ENCODE results near the gene SKIC3. TPM values are rescaled to one million over a fixed set of nuclear protein-coding genes. Genes with fewer than 3 reads are reported as not detected.

The SKIC3 gene
- polyA plus RNA-seq, 1 experiment, result 31.6 TPM

DNA sequence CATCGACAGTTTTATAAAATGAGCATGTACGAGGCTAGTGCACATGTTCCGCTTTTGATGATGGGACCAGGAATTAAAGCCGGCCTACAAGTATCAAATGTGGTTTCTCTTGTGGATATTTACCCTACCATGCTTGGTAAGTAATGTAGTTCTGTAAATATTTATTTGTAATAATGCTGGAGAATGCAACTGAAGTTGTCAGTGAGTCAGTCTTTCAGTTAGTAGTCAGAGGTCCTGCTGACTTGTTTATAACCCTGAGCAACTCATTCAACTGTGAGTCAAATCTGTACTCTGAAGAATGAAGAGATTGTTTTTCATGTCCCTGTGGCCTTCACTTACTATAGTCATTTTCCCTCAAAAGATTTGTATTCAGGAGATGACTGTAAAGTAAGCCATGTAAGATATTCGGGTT, 36.7 kb upstream of the SKIC3 start:
- TF ChIP-seq, protein P1, sequence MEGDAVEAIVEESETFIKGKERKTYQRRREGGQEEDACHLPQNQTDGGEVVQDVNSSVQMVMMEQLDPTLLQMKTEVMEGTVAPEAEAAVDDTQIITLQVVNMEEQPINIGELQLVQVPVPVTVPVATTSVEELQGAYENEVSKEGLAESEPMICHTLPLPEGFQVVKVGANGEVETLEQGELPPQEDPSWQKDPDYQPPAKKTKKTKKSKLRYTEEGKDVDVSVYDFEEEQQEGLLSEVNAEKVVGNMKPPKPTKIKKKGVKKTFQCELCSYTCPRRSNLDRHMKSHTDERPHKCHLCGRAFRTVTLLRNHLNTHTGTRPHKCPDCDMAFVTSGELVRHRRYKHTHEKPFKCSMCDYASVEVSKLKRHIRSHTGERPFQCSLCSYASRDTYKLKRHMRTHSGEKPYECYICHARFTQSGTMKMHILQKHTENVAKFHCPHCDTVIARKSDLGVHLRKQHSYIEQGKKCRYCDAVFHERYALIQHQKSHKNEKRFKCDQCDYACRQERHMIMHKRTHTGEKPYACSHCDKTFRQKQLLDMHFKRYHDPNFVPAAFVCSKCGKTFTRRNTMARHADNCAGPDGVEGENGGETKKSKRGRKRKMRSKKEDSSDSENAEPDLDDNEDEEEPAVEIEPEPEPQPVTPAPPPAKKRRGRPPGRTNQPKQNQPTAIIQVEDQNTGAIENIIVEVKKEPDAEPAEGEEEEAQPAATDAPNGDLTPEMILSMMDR (IDR thresholded peaks at IDR 0.05; ENCODE audit: insufficient read depth, low read depth, low read length), result no peak
- no peak overlapping the region for H3K4me3 ChIP-seq (ENCODE audit: low read depth, low read length)
- ChIA-PET POLR2A (no interaction called here), CTCF (no interaction called here)
- peak; percentile 43 for DNase-seq (ENCODE audit: low read depth)
- no peaks in the 10 kb centered on the region for H3K27me3 ChIP-seq (ENCODE audit: control insufficient read depth, insufficient read depth, low read length)
- H3K36me3 ChIP-seq (ENCODE audit: control insufficient read depth, insufficient read depth, low read length), result no peaks in the 10 kb centered on the region

DNA sequence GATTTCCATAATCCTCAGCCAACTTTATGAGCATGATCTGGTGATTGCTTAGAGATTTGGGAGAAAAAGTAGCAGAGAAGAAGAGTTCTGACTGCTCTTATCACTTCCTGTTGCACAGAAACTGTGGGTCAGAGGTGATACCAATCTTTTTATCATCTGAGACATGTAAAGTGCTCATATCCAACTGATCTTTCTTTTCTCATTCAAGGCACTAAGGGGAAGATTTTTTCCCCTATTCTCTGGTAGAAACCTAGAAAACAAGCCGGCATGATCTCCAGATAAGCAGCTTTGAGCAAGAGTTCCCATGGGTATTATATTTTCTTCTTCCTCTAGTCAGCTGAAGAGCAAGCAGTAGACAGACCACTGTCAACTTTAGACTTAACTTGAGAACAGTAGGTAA, 36.1 kb upstream of the SKIC3 start:
- DNase-seq (ENCODE audit: low read depth), result no peak
- ChIA-PET CTCF (no interaction called here), POLR2A (no interaction called here)
- Histone ChIP-seq H3K4me3 (ENCODE audit: low read depth, low read length) (no peak overlapping the region), H3K36me3 (ENCODE audit: control insufficient read depth, insufficient read depth, low read length) (no peaks in the 10 kb centered on the region), H3K27me3 (ENCODE audit: control insufficient read depth, insufficient read depth, low read length) (no peaks in the 10 kb centered on the region)
- TF ChIP-seq, protein P1 (IDR thresholded peaks at IDR 0.05; ENCODE audit: insufficient read depth, low read depth, low read length), result no peak

DNA sequence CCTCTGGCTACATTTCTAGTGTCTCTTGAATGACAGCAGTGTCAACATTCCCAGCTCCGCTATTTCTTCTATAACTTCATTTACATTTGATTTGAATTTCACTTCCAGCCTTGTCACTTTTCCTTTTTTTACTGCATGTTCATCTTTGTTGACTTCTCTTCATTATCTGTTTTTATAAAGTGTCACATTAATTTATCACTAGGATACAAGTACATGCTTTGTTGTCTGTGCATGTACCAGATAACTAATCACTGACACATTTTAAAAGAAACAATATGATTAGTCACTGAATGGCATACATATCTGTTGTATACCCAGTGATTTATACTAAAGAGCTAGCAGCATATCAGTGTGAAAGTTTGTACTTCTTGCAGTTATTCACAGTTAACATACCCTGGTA, 29.2 kb upstream of the SKIC3 start:
- TF ChIP-seq, protein P1 (IDR thresholded peaks at IDR 0.05; ENCODE audit: insufficient read depth, low read depth, low read length), result no peak
- no peak for DNase-seq (ENCODE audit: low read depth)
- no peaks in the 10 kb centered on the region for H3K27me3 ChIP-seq (ENCODE audit: control insufficient read depth, insufficient read depth, low read length)
- no peaks in the 10 kb centered on the region for H3K36me3 ChIP-seq (ENCODE audit: control insufficient read depth, insufficient read depth, low read length)
- ChIA-PET CTCF (interaction anchor here (1.0 kb wide), 1 partner anchor 11 kb away, joined by 3 read pairs; no protein-coding TSS in a partner anchor), POLR2A (no interaction called here)
- no peak overlapping the region for H3K4me3 ChIP-seq (ENCODE audit: low read depth, low read length)

DNA sequence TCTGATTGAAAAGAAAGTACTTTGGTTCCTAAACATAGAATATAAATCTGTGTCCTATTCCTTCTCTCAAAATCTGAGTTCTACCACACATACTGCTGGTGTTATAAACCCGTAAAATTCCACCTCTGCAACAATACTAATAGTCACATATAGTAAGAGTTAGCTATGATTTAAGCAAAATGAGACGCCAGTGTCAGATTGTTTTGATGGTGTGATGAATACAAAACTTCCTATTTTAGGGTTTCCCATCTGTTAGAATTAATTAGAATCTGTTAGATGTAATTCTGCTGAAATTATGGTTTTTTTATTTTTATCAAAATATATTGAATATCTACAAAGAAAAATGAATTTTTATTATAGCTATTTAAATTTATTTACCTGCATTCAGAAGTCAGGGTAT, 26.8 kb upstream of the SKIC3 start:
- TF ChIP-seq, protein P1 (IDR thresholded peaks at IDR 0.05; ENCODE audit: insufficient read depth, low read depth, low read length), result no peak
- ChIA-PET POLR2A (no interaction called here), CTCF (interaction anchor here (0.7 kb wide), 1 partner anchor 11 kb away, joined by 3 read pairs; no protein-coding TSS in a partner anchor)
- Histone ChIP-seq H3K27me3 (ENCODE audit: control insufficient read depth, insufficient read depth, low read length) (no peaks in the 10 kb centered on the region), H3K4me3 (ENCODE audit: low read depth, low read length) (no peak overlapping the region), H3K36me3 (ENCODE audit: control insufficient read depth, insufficient read depth, low read length) (no peaks in the 10 kb centered on the region)
- no peak for DNase-seq (ENCODE audit: low read depth)

DNA sequence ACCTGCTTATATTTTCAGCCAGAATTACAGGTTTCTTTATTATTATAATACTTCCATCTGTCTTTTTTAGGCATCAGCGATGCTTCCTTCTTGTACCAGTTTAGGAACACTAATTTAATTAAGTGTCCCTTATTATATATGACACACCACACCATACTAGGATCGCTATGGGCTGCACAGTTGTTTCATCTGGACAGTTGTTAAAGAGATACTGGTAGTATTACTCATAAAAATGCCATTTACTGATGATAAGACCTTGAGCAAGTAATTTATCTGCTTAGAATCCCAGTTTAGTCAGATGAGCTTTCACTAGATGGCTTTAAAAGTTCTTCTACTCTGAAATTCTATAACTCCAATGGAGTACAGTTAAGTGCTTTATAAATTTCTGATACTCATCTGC, 17.2 kb upstream of the SKIC3 start:
- DNase-seq (ENCODE audit: low read depth), result no peak
- ChIA-PET CTCF (no interaction called here), POLR2A (no interaction called here)
- TF ChIP-seq, protein P1 (IDR thresholded peaks at IDR 0.05; ENCODE audit: insufficient read depth, low read depth, low read length), result no peak
- Histone ChIP-seq H3K4me3 (ENCODE audit: low read depth, low read length) (no peak overlapping the region), H3K27me3 (ENCODE audit: control insufficient read depth, insufficient read depth, low read length) (no peaks in the 10 kb centered on the region), H3K36me3 (ENCODE audit: control insufficient read depth, insufficient read depth, low read length) (no peaks in the 10 kb centered on the region)
